ACC112 (cell line): ENCODE data around the gene S100A10.

Experiments
- H2AFZ ChIP-seq: fragments of 200-600 bp; sonication (generic); one replicate; pipeline ENCODE4 v1.6.0; 2017; ENCODE audit warnings: antibody characterized with exemption, low read length; ENCODE audit not compliant: unreplicated experiment
- H3K27ac ChIP-seq: fragments of 200-600 bp; sonication (generic); 2 replicates; pipeline ENCODE4 v1.5.1; 2014; ENCODE audit warnings: low read depth, mild to moderate bottlenecking, antibody characterized with exemption, low read length, moderate library complexity
- H3K27me3 ChIP-seq: fragments of 200-600 bp; sonication (generic); 2 replicates; pipeline ENCODE4 v1.6.1; 2014; ENCODE audit warnings: mild to moderate bottlenecking, antibody characterized with exemption, low read length, moderate library complexity, mixed read lengths; ENCODE audit not compliant: insufficient read depth
- H3K36me3 ChIP-seq: fragments of 200-600 bp; sonication (generic); 2 replicates; pipeline ENCODE4 v1.6.1; 2016; ENCODE audit warnings: mild to moderate bottlenecking, antibody characterized with exemption, low read length, moderate library complexity, mixed read lengths; ENCODE audit not compliant: insufficient read depth
- H3K4me1 ChIP-seq: fragments of 200-600 bp; sonication (generic); one replicate; pipeline ENCODE4 v1.6.1; 2016; ENCODE audit warnings: low read length, mixed read lengths; ENCODE audit not compliant: insufficient read depth, unreplicated experiment, control insufficient read depth
- H3K4me3 ChIP-seq: fragments of 200-600 bp; sonication (generic); 2 replicates; pipeline ENCODE4 v1.5.1; 2014; ENCODE audit warnings: mild to moderate bottlenecking, low read depth, low read length
- H3K79me2 ChIP-seq: fragments of 200-600 bp; sonication (generic); one replicate; pipeline ENCODE4 v1.6.0; 2016; ENCODE audit warnings: low read length; ENCODE audit not compliant: control insufficient read depth, unreplicated experiment, insufficient read depth

Gene S100A10

DNA sequence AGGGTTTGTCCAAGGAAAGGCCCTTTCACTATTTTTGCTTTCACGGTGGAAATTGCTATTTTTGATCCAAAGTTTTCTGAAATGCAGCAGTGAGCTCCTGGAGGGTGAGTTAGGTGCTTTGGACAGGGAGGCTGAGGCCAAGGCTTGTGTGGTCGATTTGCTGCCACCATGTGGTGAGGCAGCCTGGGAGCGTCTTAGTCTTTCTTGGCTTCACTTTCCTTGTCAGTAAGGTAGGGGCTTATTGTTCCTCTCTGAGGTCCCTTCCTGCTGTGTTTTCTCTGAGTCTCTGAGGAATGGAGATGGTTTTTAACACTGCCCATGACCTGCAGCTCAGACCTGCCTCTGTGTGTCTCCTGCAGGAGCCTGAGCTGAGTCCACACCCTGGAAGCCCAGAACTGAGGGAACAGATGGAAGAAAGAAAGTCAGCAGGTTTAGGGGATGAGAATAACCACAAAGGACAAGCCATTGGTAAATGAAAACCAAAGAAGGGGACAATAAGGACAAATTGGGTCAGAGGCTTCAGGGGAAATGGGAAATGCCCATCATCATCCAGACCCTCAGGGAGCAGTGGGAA is 20.1 kb upstream of the S100A10 start:
- Histone ChIP-seq H3K36me3 (no peaks in the 10 kb centered on the region), H3K27me3 (no peaks in the 10 kb centered on the region), H2AFZ (peak overlapping the region; percentile 47), H3K4me3 (no peak overlapping the region), H3K79me2 (no peaks in the 10 kb centered on the region), H3K4me1 (peaks cover 6% of the 10 kb centered on the region), H3K27ac (no peak overlapping the region)

DNA sequence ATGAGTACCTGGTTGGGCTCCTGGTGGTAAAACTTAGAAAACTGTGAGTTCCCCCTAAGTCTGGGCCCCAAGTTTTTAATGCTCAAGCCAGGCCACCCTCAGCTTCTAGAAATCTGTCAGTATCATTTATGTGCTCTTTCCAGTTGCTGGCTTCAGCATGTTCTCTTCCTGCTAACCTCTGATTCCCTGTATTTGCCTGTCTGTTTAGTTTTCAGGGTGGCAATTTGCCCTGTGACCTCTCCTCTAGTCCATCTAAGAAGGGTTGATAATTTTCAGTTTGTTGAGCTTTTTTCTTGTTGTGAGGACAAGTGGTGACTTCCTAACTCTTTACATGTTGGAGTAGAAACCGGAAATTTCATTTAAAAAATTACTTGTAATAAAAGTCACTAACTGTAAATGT is 16.0 kb upstream of the S100A10 start:
- H3K4me1 ChIP-seq: no peaks in the 10 kb centered on the region
- H3K36me3 ChIP-seq: no peaks in the 10 kb centered on the region
- H2AFZ ChIP-seq: no peak overlapping the region
- H3K4me3 ChIP-seq: no peak overlapping the region
- H3K27me3 ChIP-seq: peaks cover 9% of the 10 kb centered on the region; the same call in 1 of the 2 replicates
- H3K27ac ChIP-seq: no peak overlapping the region
- H3K79me2 ChIP-seq: no peaks in the 10 kb centered on the region

GRCh38 chr1:152007047-152007446 is 13.4 kb upstream of the S100A10 start:
- Histone ChIP-seq H3K36me3 (no peaks in the 10 kb centered on the region), H2AFZ (no peak overlapping the region), H3K4me3 (no peak overlapping the region), H3K4me1 (no peaks in the 10 kb centered on the region), H3K27me3 (peaks cover 9% of the 10 kb centered on the region; the same call in 1 of the 2 replicates), H3K79me2 (no peaks in the 10 kb centered on the region), H3K27ac (no peak overlapping the region)

GRCh38 chr1:152005360-152005912 is 11.8 kb upstream of the S100A10 start:
- Histone ChIP-seq H3K36me3 (no peaks in the 10 kb centered on the region), H3K4me3 (no peak overlapping the region), H3K79me2 (no peaks in the 10 kb centered on the region), H3K27ac (no peak overlapping the region), H3K27me3 (peaks cover 9% of the 10 kb centered on the region; the same call in 1 of the 2 replicates), H2AFZ (no peak overlapping the region), H3K4me1 (peaks cover 10% of the 10 kb centered on the region)

DNA sequence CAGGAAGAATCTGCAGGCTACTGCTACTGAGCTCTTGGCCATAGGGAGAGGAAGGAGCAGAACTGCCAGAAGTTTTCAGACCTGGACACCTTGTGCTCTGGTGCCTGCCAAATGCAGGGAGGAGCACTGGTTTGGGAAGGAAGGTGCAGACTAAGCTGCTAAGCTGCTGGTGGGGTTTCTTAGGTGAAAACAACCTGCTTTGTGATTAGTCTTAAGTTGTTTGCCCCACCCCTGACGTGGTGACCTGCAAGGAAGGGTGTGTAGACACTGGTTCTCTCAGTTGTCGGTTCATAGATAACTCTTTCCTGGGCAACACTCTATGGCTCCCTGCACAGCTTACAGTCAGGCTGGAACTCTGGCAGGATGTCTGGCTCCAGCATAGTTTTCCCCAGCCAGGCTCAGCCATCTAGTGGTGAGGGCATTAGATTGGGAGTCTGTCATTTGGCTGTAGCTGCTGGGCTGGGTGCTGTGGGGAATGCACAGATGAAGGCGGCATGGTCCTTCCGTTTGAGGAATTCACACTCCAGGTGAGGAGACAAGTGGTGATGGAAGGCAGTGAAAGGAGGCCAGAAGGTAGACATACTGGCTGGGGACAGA is 10.3 kb upstream of the S100A10 start:
- no peak overlapping the region for H3K27ac ChIP-seq
- no peaks in the 10 kb centered on the region for H3K79me2 ChIP-seq
- H3K4me3 ChIP-seq: no peak overlapping the region
- peaks cover 10% of the 10 kb centered on the region for H3K4me1 ChIP-seq
- H3K36me3 ChIP-seq: no peaks in the 10 kb centered on the region
- H3K27me3 ChIP-seq: peaks cover 9% of the 10 kb centered on the region; the same call in 1 of the 2 replicates
- no peak overlapping the region for H2AFZ ChIP-seq

- Histone ChIP-seq H3K27ac (no peak overlapping the region), H3K27me3 (peaks cover 3% of the 10 kb centered on the region; the same call in 1 of the 2 replicates), H3K4me1 (peaks cover 10% of the 10 kb centered on the region)
Measured at GRCh38 chr1:152002960-152003359, 9.3 kb upstream of the S100A10 start.

GRCh38 chr1:152001631-152002584 is 8.2 kb upstream of the S100A10 start:
- Histone ChIP-seq H3K27ac (peak overlapping the region; percentile 73), H2AFZ (peak overlapping the region; percentile 60), H3K79me2 (no peaks in the 10 kb centered on the region), H3K4me1 (peaks cover 10% of the 10 kb centered on the region), H3K4me3 (peak overlapping the region; percentile 47; the same call in 1 of the 2 replicates), H3K36me3 (no peaks in the 10 kb centered on the region), H3K27me3 (no peaks in the 10 kb centered on the region)

More at GRCh38 chr1:152002960-152003359, 9.3 kb upstream of the S100A10 start:
- H3K79me2 ChIP-seq: no peaks in the 10 kb centered on the region
- no peak overlapping the region for H2AFZ ChIP-seq
- H3K36me3 ChIP-seq: no peaks in the 10 kb centered on the region
- no peak overlapping the region for H3K4me3 ChIP-seq

GRCh38 chr1:152000964-152001630 is 7.4 kb upstream of the S100A10 start:
- Histone ChIP-seq H2AFZ (peak overlapping the region; percentile 60), H3K27me3 (no peaks in the 10 kb centered on the region), H3K4me1 (peaks cover 10% of the 10 kb centered on the region), H3K36me3 (no peaks in the 10 kb centered on the region), H3K4me3 (peak overlapping the region; percentile 47; the same call in 1 of the 2 replicates), H3K27ac (peak overlapping the region; percentile 73), H3K79me2 (no peaks in the 10 kb centered on the region)

DNA sequence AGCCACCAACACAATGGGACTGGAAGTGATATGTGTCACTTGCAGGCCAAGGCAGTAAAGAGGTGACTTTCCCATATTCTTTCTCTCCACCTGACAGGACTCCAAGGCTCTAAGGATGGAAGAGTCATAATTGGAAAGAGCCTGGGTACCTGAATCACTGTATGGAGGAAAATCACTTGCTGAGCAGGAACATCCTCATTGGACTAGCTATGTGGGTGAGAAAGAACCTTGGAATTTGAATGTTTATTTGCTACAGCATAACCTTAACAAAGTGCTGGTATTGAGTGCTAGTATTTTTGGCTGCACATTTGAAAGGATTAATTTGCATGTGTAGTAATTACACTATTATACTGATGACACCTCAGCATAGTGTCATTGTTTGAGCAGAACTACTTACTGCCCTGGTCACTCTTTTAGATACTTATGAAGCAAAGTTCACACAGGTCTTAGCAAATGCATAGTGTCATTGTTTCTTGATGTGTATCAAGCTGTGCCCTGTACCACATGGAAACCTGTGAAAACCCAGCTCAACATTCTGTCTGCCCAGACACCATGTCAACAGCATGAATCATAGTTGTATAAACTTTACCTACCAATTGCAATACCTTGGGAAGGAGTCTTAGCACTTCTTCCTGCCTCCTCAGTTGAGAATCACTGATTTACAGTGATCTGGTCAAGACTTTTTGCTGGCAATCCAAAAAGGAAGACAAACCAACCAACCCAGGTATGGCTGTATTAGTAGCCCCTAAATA is 5.1 kb upstream of the S100A10 start:
- Histone ChIP-seq H3K79me2 (no peaks in the 10 kb centered on the region), H3K27ac (no peak overlapping the region), H3K36me3 (no peaks in the 10 kb centered on the region), H2AFZ (no peak overlapping the region), H3K4me1 (peaks cover 26% of the 10 kb centered on the region), H3K27me3 (no peaks in the 10 kb centered on the region), H3K4me3 (no peak overlapping the region)

- no peak overlapping the region for H2AFZ ChIP-seq
- no peak overlapping the region for H3K27ac ChIP-seq
- H3K79me2 ChIP-seq: peaks cover 5% of the 10 kb centered on the region
- H3K27me3 ChIP-seq: no peaks in the 10 kb centered on the region
- H3K4me3 ChIP-seq: no peak overlapping the region
- H3K36me3 ChIP-seq: no peaks in the 10 kb centered on the region
- H3K4me1 ChIP-seq: peaks cover 26% of the 10 kb centered on the region
Measured at GRCh38 chr1:151997284-151997570, 3.6 kb upstream of the S100A10 start.
